Measurements from ENCODE around the gene DLGAP1. TPM values are rescaled to one million over a fixed set of nuclear protein-coding genes. Genes with fewer than 3 reads are reported as not detected.

Gene DLGAP1
- total and polyA plus RNA-seq, 10 of the 15 experiments (the other 5 are each of a cell fraction or from before 2014, with no cell fraction given): 0.23 to 27.6 (median 1.9) TPM

- TF ChIP-seq RELB (IDR thresholded peaks at IDR 0.05; ENCODE audit: low read depth): peak; percentile 72
- 0 out of 2 replicates have a peak, but pooled peaks have one; percentile 22 for TF ChIP-seq CHD2 (IDR thresholded peaks at IDR 0.05; ENCODE audit: borderline replicate concordance, low read depth, low read length)
- no peak for TF ChIP-seq SRF (IDR thresholded peaks at IDR 0.05; ENCODE audit: low read depth in 2 of 2, low read length in 2 of 2)
- no peak for TF ChIP-seq MAX (IDR thresholded peaks at IDR 0.05; ENCODE audit: low read depth, low read length)
- no peak for TF ChIP-seq ATF2 (IDR thresholded peaks at IDR 0.05; ENCODE audit: low read length)
- no peak for TF ChIP-seq TCF3 (IDR thresholded peaks at IDR 0.05; ENCODE audit: borderline replicate concordance, insufficient read depth, low read depth, low read length)
- no peak for TF ChIP-seq RAD51 (IDR thresholded peaks at IDR 0.05)
- no peak for TF ChIP-seq MYC (IDR thresholded peaks at IDR 0.05; ENCODE audit: insufficient read depth, insufficient read length, insufficient replicate concordance, low read length, severe bottlenecking)
- TF ChIP-seq ESRRA (IDR thresholded peaks at IDR 0.05; ENCODE audit: low read length): no peak
- peak; percentile 41 for TF ChIP-seq SMAD1 (IDR thresholded peaks at IDR 0.05; ENCODE audit: low read depth, partially characterized antibody)
- no peak for TF ChIP-seq FOXK2 (IDR thresholded peaks at IDR 0.05)
- TF ChIP-seq CBX5 (IDR thresholded peaks at IDR 0.05; ENCODE audit: low read depth): no peak
- TF ChIP-seq JUNB (IDR thresholded peaks at IDR 0.05): no peak
- no peak for TF ChIP-seq FOXM1 (IDR thresholded peaks at IDR 0.05; ENCODE audit: low read depth, low read length)
- TF ChIP-seq MEF2A (IDR thresholded peaks at IDR 0.05; ENCODE audit: insufficient read depth, low read depth, low read length): no peak
- TF ChIP-seq BACH1 (IDR thresholded peaks at IDR 0.05; ENCODE audit: borderline replicate concordance): no peak
- TF ChIP-seq CHD1 (IDR thresholded peaks at IDR 0.05; ENCODE audit: low read depth, low read length): no peak
- TF ChIP-seq KLF5 (IDR thresholded peaks at IDR 0.05; ENCODE audit: partially characterized antibody): no peak
- no peak for TF ChIP-seq ZBTB11 (CRISPR knock-in tag; IDR thresholded peaks at IDR 0.05)
- no peak for TF ChIP-seq KDM1A (IDR thresholded peaks at IDR 0.05; ENCODE audit: borderline replicate concordance)
- TF ChIP-seq SPI1 (IDR thresholded peaks at IDR 0.05; ENCODE audit: borderline replicate concordance, insufficient read depth, low read depth, low read length): no peak
Observed at GRCh38 chr18:4353853-4354418, 101.2 kb downstream of the DLGAP1 start (continued).
